ENCODE results near the gene SQOR. TPM values are rescaled to one million over a fixed set of nuclear protein-coding genes. Genes with fewer than 3 reads are reported as not detected.

SQOR gene
- total RNA-seq, 3 donors from 2014 or later (not counting 1 experiment from before 2014, with no cell fraction given), result 22.8 to 36.5 (median 29.9) TPM

DNA sequence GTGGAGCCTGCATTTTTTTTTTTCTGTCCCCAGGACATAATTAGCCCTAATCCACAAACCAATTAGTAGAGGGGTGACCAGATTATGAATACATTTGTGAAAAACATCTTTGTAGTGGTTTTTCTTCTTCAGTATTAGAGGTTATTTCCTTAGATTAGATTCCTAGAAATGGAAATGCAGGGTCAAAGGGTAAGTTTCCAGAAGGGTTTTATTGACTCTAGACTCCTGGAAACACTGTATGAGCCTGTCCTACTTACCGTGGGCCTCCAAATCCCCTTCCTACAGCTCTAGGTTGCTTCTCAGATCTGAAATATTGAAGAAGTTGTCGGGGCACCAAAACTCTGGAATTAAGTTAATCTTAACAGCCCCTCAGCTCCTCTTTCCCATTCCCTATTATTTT is 22.4 kb downstream of the SQOR start:
- Mint-ChIP-seq H3K36me3 (peaks cover 8% of the 10 kb centered on the region), H3K4me3 (no peak overlapping the region)

DNA sequence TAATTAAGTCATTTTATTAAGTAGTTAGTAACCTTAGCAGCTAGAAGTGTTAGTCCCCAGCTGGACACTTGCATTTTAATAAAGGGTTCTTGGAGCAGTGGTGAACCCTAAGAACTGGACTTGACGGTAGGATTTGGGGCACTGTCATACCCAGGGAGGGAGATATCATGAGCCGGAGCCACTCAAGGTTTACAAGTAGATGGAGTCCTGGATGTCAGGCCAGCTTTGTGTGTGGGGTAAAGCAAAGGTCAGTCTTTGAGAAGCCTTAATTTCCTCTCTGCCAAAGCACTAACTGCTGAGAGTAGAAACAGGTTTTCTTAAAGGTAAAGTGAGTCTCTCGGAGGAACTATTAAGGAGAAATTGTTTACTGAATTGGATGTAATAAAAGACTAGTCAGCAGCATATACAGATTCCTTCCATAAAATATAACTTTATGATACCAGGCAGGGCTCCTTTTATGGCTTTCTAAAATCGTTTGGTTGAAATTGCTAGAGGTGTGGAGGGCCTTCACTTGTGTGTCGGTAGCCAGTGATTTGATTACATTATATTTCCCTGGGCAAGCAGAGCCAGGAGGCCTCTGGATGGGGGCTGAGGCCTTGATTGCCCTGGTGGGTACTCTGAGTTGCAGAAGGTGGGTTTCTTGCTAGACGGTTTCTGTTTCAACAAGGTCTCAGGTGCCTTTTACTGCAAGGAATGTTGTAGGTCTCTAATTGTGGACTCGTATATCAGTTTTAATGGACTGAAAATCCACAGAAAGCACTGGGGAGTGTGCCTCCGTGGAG is 23.1 kb downstream of the SQOR start:
- Histone ChIP-seq H3K36me3 (ENCODE audit: control insufficient read depth, insufficient read depth, low read length) (peaks cover 26% of the 10 kb centered on the region), H3K27me3 (ENCODE audit: control insufficient read depth, insufficient read depth, low read length) (no peaks in the 10 kb centered on the region), H3K4me1 (ENCODE audit: control insufficient read depth, insufficient read depth, low read length) (peaks cover 8% of the 10 kb centered on the region), H3K27ac (ENCODE audit: low read length) (no peak overlapping the region), H3K9me3 (ENCODE audit: control insufficient read depth, insufficient read depth, low read length) (no peaks in the 10 kb centered on the region), H3K4me3 (ENCODE audit: low read length) (no peak overlapping the region)
- TF ChIP-seq, protein P1, sequence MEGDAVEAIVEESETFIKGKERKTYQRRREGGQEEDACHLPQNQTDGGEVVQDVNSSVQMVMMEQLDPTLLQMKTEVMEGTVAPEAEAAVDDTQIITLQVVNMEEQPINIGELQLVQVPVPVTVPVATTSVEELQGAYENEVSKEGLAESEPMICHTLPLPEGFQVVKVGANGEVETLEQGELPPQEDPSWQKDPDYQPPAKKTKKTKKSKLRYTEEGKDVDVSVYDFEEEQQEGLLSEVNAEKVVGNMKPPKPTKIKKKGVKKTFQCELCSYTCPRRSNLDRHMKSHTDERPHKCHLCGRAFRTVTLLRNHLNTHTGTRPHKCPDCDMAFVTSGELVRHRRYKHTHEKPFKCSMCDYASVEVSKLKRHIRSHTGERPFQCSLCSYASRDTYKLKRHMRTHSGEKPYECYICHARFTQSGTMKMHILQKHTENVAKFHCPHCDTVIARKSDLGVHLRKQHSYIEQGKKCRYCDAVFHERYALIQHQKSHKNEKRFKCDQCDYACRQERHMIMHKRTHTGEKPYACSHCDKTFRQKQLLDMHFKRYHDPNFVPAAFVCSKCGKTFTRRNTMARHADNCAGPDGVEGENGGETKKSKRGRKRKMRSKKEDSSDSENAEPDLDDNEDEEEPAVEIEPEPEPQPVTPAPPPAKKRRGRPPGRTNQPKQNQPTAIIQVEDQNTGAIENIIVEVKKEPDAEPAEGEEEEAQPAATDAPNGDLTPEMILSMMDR (IDR thresholded peaks at IDR 0.05), result no peak
- DNase-seq (no peak), ATAC-seq (no peak)
- Mint-ChIP-seq H3K27ac (peak overlapping the region; percentile 9 to 13), H3K9me3 (no peaks in the 10 kb centered on the region), H3K27me3 (ENCODE audit: low read depth in 2 of 2) (no peaks in the 10 kb centered on the region), H3K36me3 (peaks cover 9% of the 10 kb centered on the region), H3K4me1 (peaks cover 50 to 54% of the 10 kb centered on the region in 2 donors), H3K4me3 (no peak overlapping the region)
- intact Hi-C loops (cut with micrococcal nuclease), result no loop called here
- WGBS (ENCODE audit: insufficient coverage), result 73% methylated on average over 7 of the region's 8 CpGs

More for the DNA sequence above, 22.4 kb downstream of the SQOR start:
- WGBS (ENCODE audit: insufficient coverage), result 100% methylated on average over 2 of the region's 2 CpGs
- peaks cover 8% of the 10 kb centered on the region for H3K4me1 ChIP-seq (ENCODE audit: control insufficient read depth, insufficient read depth, low read length)
- TF ChIP-seq, protein P1 (IDR thresholded peaks at IDR 0.05), result no peak
- DNase-seq (no peak), ATAC-seq (no peak)
- intact Hi-C loops (cut with micrococcal nuclease), result no loop called here
- H3K4me3 ChIP-seq (ENCODE audit: low read length), result no peak overlapping the region
- no peaks in the 10 kb centered on the region for H3K27me3 ChIP-seq (ENCODE audit: control insufficient read depth, insufficient read depth, low read length)
- Mint-ChIP-seq H3K4me1 (peaks cover 52 to 56% of the 10 kb centered on the region in 2 donors), H3K27me3 (ENCODE audit: low read depth in 2 of 2) (no peaks in the 10 kb centered on the region), H3K27ac (no peak overlapping the region), H3K9me3 (no peaks in the 10 kb centered on the region)
- no peak overlapping the region for H3K27ac ChIP-seq (ENCODE audit: low read length)
- H3K36me3 ChIP-seq (ENCODE audit: control insufficient read depth, insufficient read depth, low read length), result peaks cover 23% of the 10 kb centered on the region
- no peaks in the 10 kb centered on the region for H3K9me3 ChIP-seq (ENCODE audit: control insufficient read depth, insufficient read depth, low read length)

DNA sequence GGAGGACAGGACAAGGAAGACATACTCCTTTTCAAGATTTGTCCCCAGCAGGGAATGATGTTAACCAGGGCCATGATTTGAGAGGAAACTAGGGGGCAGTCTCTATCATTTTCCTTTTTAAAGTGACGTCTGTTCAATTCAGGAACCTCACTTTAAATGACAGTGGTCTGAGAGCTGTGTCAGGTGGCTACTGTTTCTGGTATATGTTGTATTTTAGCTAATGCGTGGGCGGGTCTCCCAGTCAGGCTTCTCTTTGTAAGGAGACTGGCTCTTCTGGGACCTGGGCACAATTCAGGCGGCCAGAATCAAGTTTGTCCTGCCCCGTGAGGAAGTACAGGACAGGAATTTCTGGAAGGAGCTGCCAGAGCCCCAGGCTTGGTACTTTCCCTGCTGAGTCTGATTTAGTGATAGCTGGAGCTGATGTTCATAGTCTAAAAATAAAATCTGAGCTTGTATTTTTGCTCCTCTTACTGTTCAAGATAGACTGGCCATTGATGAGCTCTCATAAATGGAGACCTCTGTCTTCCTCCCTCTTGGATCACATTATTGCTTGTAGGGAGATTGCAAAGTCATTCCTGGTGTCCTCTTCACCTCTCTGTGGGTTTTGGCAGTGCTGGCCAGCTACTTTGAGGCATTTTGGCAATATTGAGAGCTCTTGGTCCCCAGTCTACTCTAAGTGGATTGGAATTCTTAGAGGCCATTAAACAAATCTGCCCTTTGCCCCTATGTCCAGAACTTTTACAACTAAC is 25.6 kb downstream of the SQOR start:
- Mint-ChIP-seq H3K27ac (peak overlapping the region in 1 of 2 donors; percentile 47), H3K9me3 (no peaks in the 10 kb centered on the region), H3K36me3 (peaks cover 9% of the 10 kb centered on the region), H3K4me3 (no peak overlapping the region), H3K4me1 (peaks cover 39 to 41% of the 10 kb centered on the region in 2 donors), H3K27me3 (ENCODE audit: low read depth in 2 of 2) (no peaks in the 10 kb centered on the region)
- no peak overlapping the region for H3K4me3 ChIP-seq (ENCODE audit: low read length)
- intact Hi-C loops (cut with micrococcal nuclease), result no loop called here
- ATAC-seq (no peak), DNase-seq (no peak)
- H3K27me3 ChIP-seq (ENCODE audit: control insufficient read depth, insufficient read depth, low read length), result no peaks in the 10 kb centered on the region
- no peaks in the 10 kb centered on the region for H3K4me1 ChIP-seq (ENCODE audit: control insufficient read depth, insufficient read depth, low read length)
- WGBS (ENCODE audit: insufficient coverage), result 92% methylated on average over 5 of the region's 5 CpGs
- H3K36me3 ChIP-seq (ENCODE audit: control insufficient read depth, insufficient read depth, low read length), result peaks cover 40% of the 10 kb centered on the region
- no peaks in the 10 kb centered on the region for H3K9me3 ChIP-seq (ENCODE audit: control insufficient read depth, insufficient read depth, low read length)
- no peak overlapping the region for H3K27ac ChIP-seq (ENCODE audit: low read length)
- TF ChIP-seq, protein P1 (IDR thresholded peaks at IDR 0.05), result no peak

Measured in natural killer cell (primary cell).